Kidney (tissue), 14 donors: ENCODE measurements around the gene CCL18. TPM values are rescaled to one million over a fixed set of nuclear protein-coding genes. Genes with fewer than 3 reads are reported as not detected.
"Not testable (repeated sequence)": the region's sequence is repeated elsewhere in the genome, so short reads cannot be mapped to it uniquely, and the experiment has no call there.

Source experiments
- DNase-seq, 5 donors: peaks; one replicate each; pipeline ENCODE4 v3.0.0-alpha.2; 2013 to 2020
- FAIRE-seq: peaks from 2 replicates; lab custom pipeline; 2012; peaks lifted over from hg19 to GRCh38; lab: Jason Lieb, UNC
- H3K27ac ChIP-seq, 2 donors: one replicate each; pipeline ENCODE4 v1.7.0; 2013; ENCODE audit warnings: low read depth in 2 of 2, low read length in 2 of 2, inconsistent platforms in 1 of 2
- H3K27me3 ChIP-seq: one replicate; pipeline ENCODE4 v1.7.1; 2013; ENCODE audit warnings: low read length, inconsistent platforms; ENCODE audit not compliant: control insufficient read depth, insufficient read depth
- H3K36me3 ChIP-seq, 3 donors: one replicate each; pipeline versions ENCODE4 v1.7.0 to v1.7.1; 2013; ENCODE audit warnings: low read length in 3 of 3, control low read depth in 1 of 3, inconsistent platforms in 1 of 3; ENCODE audit not compliant: insufficient read depth in 3 of 3, control insufficient read depth in 2 of 3
- H3K4me1 ChIP-seq, 3 donors: one replicate each; pipeline versions ENCODE4 v1.7.0 to v1.7.1; 2013; ENCODE audit warnings: low read length in 3 of 3, inconsistent platforms in 1 of 3, low read depth in 1 of 3; ENCODE audit not compliant: control insufficient read depth in 2 of 3, insufficient read depth in 2 of 3
- H3K4me3 ChIP-seq, 3 donors: one replicate each; pipeline versions ENCODE4 v1.7.0 to v1.8.1; 2013; ENCODE audit warnings: low read length in 3 of 3, control low read depth in 1 of 3, inconsistent platforms in 1 of 3
- H3K9ac ChIP-seq, 3 donors: one replicate each; pipeline versions ENCODE4 v1.7.0 to v1.7.1; 2013; ENCODE audit warnings: low read length in 3 of 3, control low read depth in 1 of 3, inconsistent platforms in 1 of 3
- H3K9me3 ChIP-seq, 3 donors: one replicate each; pipeline versions ENCODE4 v1.7.0 to v1.7.1; 2013; ENCODE audit warnings: low read length in 3 of 3, control low read depth in 1 of 3, inconsistent platforms in 1 of 3; ENCODE audit not compliant: control insufficient read depth in 2 of 3, insufficient read depth in 1 of 3
- CTCF ChIP-seq: IDR thresholded peaks from 3 replicates; pipeline ENCODE4 v1.5.1; 2012; ENCODE audit warnings: mild to moderate bottlenecking, moderate library complexity, borderline replicate concordance; ENCODE audit not compliant: insufficient read depth; ENCODE audit errors: extremely low read depth
- intact Hi-C: fragments of 100-400 bp; cut with DNase I; formaldehyde crosslinking; loops from one replicate; pipeline ENCODE4 v1.11.1; 2022
- polyA plus RNA-seq: library from polyadenylated mRNA; stranded (reverse); fragments of 350-450 nt; fragmentation: Illumina TruSeq; extraction: RNeasy Lipid Tissue Mini Kit (QIAGEN cat#74804); gene quantifications from one replicate; pipeline ENCODE4 v1.2.3, GENCODE V29; 2014; ENCODE audit warnings: low read depth, low replicate concordance; ENCODE audit not compliant: insufficient read depth
- total RNA-seq: library from RNA; stranded (reverse); fragmentation: NEBNext Ultra II Directional; extraction: Animal tissue kit (Norgen Biotek cat#: 25700); gene quantifications from one replicate; pipeline ENCODE4 v1.2.1, GENCODE V29; 2021
- donor health status: control.
- donor health status: control.
- donor health status: control.
- donor health status: control.
- donor health status: control.
- donor health status: DM: yes; HTN: yes; CAD: no.
- donor health status: Normal renal cell carcinoma (clear cell type).

The CCL18 gene
- total and polyA plus RNA-seq, 2 donors from 2014 or later: 4.5 TPM; not detected in 1

DNA sequence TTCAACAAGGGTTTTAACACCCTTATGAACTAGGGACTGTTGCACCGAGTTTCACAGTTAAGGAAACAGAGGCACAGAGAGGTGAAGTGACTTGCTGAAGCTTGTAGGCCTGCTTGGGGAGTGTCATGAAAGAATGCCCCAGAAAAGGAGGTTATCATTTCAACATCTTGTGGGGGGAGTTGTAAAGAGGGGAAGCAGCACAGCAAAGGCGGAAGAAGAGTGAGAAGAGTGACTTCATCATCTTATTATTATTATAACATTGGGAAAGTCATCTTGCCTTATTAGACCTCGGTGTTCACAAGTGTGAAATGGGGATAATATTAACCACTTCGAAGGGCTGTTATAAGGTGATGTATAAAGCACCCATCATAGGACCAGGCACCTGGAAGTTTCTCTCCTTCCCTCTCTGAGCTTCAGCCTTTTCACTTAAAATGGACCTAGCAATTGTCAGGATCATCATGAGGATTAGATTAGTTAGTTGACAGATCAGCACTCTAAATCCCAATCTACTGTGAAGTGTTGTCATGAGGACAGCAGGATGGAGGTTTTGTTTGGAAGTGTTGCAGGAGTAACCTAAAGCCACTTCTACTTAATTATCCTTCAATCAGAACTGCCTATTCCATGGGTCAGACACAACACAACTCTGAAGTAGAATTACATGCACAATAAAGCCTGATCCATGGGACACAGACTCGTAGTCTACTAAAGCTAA, 41.9 kb downstream of the CCL18 start:
- Histone ChIP-seq H3K4me1 (no peaks in the 10 kb centered on the region), H3K9me3 (no peaks in the 10 kb centered on the region), H3K27ac (no peak overlapping the region), H3K27me3 (no peaks in the 10 kb centered on the region), H3K36me3 (no peaks in the 10 kb centered on the region), H3K9ac (no peak overlapping the region), H3K4me3 (no peak overlapping the region)
- no peak for FAIRE-seq
- no peak for DNase-seq
- TF ChIP-seq CTCF: no peak
- intact Hi-C loops: no loop called here

GRCh38 chr17:36106493-36106835, 42.4 kb downstream of the CCL18 start:
- DNase-seq (no peak), FAIRE-seq (no peak)
- no peaks in the 10 kb centered on the region for H3K27me3 ChIP-seq
- no peaks in the 10 kb centered on the region for H3K9me3 ChIP-seq
- TF ChIP-seq CTCF: no peak
- no peak overlapping the region for H3K9ac ChIP-seq
- intact Hi-C loops: no loop called here
- no peaks in the 10 kb centered on the region for H3K4me1 ChIP-seq
- H3K27ac ChIP-seq: no peak overlapping the region
- H3K4me3 ChIP-seq: no peak overlapping the region
- H3K36me3 ChIP-seq: no peaks in the 10 kb centered on the region

DNA sequence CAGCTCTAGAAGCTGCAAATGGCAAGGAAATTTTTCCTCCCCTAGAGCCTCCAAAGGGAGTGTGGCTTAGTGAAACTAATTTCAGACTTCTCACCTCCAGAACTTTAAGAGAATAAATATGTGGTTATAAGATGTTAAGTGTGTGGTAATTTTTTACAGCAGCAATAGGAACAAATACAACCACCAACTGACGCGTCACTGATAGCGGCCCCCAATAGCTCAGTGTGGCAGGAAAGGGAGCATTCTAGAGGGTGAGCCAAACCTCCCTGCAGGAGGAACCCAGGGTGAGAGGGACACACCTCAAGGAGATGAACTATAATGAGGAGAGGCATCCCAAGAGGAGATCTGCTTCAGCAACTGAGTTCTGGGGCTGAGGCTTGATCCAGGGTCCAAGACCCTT, 43.6 kb downstream of the CCL18 start:
- no peak for TF ChIP-seq CTCF
- FAIRE-seq (no peak), DNase-seq (no peak)
- intact Hi-C loops: no loop called here
- Histone ChIP-seq H3K36me3 (no peaks in the 10 kb centered on the region), H3K9ac (no peak overlapping the region), H3K27ac (no peak overlapping the region), H3K27me3 (no peaks in the 10 kb centered on the region), H3K9me3 (no peaks in the 10 kb centered on the region), H3K4me1 (no peaks in the 10 kb centered on the region), H3K4me3 (no peak overlapping the region)

- intact Hi-C loops, H3K36me3 ChIP-seq, FAIRE-seq, DNase-seq, H3K4me3 ChIP-seq, H3K9me3 ChIP-seq, H3K4me1 ChIP-seq, H3K9ac ChIP-seq, H3K27ac ChIP-seq, H3K27me3 ChIP-seq: not testable (repeated sequence)
Observed at GRCh38 chr17:36108265-36108664, 44.2 kb downstream of the CCL18 start.
